ENCODE results near the gene SUCLG1.

The SUCLG1 gene

DNA sequence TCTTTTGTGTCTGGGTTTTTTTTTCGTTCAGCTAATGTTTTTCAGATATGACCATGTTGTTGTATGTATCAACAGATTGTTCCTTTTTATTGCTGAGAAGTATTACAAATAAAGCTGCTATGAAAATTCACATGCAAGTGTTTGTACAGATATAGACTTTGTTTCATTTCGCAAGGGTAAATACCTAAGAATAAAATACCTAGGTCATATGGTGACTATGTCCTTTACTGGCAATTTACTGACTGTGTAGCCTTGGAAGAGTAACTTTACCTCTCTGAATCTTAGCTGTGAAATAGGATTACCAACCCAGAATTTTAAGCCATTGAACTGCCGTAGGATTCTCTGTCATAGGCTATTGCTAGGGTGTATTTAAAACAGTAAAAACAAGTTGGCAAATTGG lies 38.2 kb upstream of the SUCLG1 start (continued):
- no peak for TF ChIP-seq TCF7L2 (IDR thresholded peaks at IDR 0.05; ENCODE audit: borderline replicate concordance, low read depth, low read length)
- TF ChIP-seq KLF8 (tag by site-specific recombination; IDR thresholded peaks at IDR 0.05): no peak
- TF ChIP-seq ZNF521 (tag by site-specific recombination; IDR thresholded peaks at IDR 0.05): no peak

DNA sequence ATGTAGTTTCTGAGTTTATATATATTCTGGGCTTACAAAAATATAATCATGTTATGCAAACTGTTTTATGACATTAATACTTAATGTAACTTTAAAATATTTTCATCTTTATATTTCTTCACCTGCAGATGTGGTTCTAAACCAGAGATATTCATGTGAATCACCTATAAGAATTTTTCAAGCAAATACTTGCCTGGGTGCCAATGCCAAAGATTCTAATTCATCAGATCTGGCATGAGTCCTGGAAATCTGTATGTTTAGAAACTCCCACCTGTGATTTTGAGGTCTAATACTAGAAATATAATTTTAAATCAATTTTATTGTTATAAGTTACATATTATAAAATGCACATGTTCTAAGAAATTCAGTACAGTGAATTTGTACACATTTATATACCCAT lies 37.3 kb upstream of the SUCLG1 start:
- POLR2A ChIA-PET: no interaction called here
- Histone ChIP-seq H3K4me1 (ENCODE audit: control insufficient read depth, insufficient read depth, low read length) (no peaks in the 10 kb centered on the region), H3K27ac (ENCODE audit: extremely low read depth, low read depth, low read length) (no peak overlapping the region), H3K36me3 (ENCODE audit: control insufficient read depth in 2 of 2, insufficient read depth in 1 of 2, low read length in 2 of 2) (no peaks in the 10 kb centered on the region), H3K4me3 (ENCODE audit: low read depth, low read length) (no peak overlapping the region), H3K9me3 (ENCODE audit: control insufficient read depth, insufficient read depth, low read depth, low read length) (no peaks in the 10 kb centered on the region)
- CTCF ChIA-PET: interaction anchor here (0.7 to 1.6 kb wide), 2 partner anchors 135 to 266 kb away, joined by 3 to 17 read pairs; no protein-coding TSS in a partner anchor
- TF ChIP-seq ZNF132 (tag by site-specific recombination; IDR thresholded peaks at IDR 0.05; ENCODE audit: borderline replicate concordance) (no peak), ZNF658 (tag by site-specific recombination; IDR thresholded peaks at IDR 0.05) (no peak), ZNF549 (tag by site-specific recombination; IDR thresholded peaks at IDR 0.05) (no peak), TRIM28 (IDR thresholded peaks at IDR 0.05; ENCODE audit: borderline replicate concordance, low read length) (no peak), ZNF138 (tag by site-specific recombination; IDR thresholded peaks at IDR 0.05; ENCODE audit: borderline replicate concordance) (no peak), ZNF239 (tag by site-specific recombination; IDR thresholded peaks at IDR 0.05) (no peak), ZNF37A (tag by site-specific recombination; IDR thresholded peaks at IDR 0.05) (no peak), ZNF433 (tag by site-specific recombination; IDR thresholded peaks at IDR 0.05; ENCODE audit: low read depth) (no peak), ZNF776 (tag by site-specific recombination; IDR thresholded peaks at IDR 0.05; ENCODE audit: borderline replicate concordance) (no peak), ZNF792 (tag by site-specific recombination; IDR thresholded peaks at IDR 0.05) (no peak), ZNF121 (tag by site-specific recombination; IDR thresholded peaks at IDR 0.05) (no peak), ZNF621 (tag by site-specific recombination; IDR thresholded peaks at IDR 0.05) (no peak), YY1 (tag by site-specific recombination; IDR thresholded peaks at IDR 0.05) (no peak)
- TF ChIP-seq, protein P1, sequence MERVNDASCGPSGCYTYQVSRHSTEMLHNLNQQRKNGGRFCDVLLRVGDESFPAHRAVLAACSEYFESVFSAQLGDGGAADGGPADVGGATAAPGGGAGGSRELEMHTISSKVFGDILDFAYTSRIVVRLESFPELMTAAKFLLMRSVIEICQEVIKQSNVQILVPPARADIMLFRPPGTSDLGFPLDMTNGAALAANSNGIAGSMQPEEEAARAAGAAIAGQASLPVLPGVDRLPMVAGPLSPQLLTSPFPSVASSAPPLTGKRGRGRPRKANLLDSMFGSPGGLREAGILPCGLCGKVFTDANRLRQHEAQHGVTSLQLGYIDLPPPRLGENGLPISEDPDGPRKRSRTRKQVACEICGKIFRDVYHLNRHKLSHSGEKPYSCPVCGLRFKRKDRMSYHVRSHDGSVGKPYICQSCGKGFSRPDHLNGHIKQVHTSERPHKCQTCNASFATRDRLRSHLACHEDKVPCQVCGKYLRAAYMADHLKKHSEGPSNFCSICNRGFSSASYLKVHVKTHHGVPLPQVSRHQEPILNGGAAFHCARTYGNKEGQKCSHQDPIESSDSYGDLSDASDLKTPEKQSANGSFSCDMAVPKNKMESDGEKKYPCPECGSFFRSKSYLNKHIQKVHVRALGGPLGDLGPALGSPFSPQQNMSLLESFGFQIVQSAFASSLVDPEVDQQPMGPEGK (tag by site-specific recombination; IDR thresholded peaks at IDR 0.05): no peak
- TF ChIP-seq, protein P2, sequence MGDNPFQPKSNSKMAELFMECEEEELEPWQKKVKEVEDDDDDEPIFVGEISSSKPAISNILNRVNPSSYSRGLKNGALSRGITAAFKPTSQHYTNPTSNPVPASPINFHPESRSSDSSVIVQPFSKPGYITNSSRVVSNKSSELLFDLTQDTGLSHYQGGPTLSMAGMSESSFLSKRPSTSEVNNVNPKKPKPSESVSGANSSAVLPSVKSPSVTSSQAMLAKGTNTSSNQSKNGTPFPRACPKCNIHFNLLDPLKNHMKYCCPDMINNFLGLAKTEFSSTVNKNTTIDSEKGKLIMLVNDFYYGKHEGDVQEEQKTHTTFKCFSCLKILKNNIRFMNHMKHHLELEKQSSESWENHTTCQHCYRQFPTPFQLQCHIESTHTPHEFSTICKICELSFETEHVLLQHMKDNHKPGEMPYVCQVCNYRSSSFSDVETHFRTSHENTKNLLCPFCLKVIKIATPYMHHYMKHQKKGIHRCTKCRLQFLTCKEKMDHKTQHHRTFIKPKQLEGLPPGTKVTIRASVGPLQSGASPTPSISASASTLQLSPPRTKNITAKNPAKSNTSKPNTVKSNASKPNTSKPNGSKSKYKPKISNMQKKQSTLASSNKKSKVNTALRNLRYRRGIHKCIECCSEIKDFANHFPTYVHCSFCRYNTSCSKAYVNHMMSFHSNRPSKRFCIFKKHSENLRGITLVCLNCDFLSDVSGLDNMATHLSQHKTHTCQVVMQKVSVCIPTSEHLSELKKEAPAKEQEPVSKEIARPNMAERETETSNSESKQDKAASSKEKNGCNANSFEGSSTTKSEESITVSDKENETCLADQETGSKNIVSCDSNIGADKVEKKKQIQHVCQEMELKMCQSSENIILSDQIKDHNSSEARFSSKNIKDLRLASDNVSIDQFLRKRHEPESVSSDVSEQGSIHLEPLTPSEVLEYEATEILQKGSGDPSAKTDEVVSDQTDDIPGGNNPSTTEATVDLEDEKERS (tag by site-specific recombination; IDR thresholded peaks at IDR 0.05): no peak
- TF ChIP-seq, protein P3, sequence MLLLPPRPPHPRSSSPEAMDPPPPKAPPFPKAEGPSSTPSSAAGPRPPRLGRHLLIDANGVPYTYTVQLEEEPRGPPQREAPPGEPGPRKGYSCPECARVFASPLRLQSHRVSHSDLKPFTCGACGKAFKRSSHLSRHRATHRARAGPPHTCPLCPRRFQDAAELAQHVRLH (tag by site-specific recombination; IDR thresholded peaks at IDR 0.05): no peak
- TF ChIP-seq, protein P4, sequence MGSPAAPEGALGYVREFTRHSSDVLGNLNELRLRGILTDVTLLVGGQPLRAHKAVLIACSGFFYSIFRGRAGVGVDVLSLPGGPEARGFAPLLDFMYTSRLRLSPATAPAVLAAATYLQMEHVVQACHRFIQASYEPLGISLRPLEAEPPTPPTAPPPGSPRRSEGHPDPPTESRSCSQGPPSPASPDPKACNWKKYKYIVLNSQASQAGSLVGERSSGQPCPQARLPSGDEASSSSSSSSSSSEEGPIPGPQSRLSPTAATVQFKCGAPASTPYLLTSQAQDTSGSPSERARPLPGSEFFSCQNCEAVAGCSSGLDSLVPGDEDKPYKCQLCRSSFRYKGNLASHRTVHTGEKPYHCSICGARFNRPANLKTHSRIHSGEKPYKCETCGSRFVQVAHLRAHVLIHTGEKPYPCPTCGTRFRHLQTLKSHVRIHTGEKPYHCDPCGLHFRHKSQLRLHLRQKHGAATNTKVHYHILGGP (tag by site-specific recombination; IDR thresholded peaks at IDR 0.05): no peak

All from HEK293 (cell line).